Measurements from ENCODE around the gene TRAPPC12. TPM values are rescaled to one million over a fixed set of nuclear protein-coding genes. Genes with fewer than 3 reads are reported as not detected.
A peak's percentile ranks its signal among the peaks of the same experiment; 100 is the strongest.
"Not testable (repeated sequence)": the region's sequence is repeated elsewhere in the genome, so short reads cannot be mapped to it uniquely, and the experiment has no call there.

Gene TRAPPC12
- total RNA-seq, 1 donor from 2014 or later: 104 TPM

DNA sequence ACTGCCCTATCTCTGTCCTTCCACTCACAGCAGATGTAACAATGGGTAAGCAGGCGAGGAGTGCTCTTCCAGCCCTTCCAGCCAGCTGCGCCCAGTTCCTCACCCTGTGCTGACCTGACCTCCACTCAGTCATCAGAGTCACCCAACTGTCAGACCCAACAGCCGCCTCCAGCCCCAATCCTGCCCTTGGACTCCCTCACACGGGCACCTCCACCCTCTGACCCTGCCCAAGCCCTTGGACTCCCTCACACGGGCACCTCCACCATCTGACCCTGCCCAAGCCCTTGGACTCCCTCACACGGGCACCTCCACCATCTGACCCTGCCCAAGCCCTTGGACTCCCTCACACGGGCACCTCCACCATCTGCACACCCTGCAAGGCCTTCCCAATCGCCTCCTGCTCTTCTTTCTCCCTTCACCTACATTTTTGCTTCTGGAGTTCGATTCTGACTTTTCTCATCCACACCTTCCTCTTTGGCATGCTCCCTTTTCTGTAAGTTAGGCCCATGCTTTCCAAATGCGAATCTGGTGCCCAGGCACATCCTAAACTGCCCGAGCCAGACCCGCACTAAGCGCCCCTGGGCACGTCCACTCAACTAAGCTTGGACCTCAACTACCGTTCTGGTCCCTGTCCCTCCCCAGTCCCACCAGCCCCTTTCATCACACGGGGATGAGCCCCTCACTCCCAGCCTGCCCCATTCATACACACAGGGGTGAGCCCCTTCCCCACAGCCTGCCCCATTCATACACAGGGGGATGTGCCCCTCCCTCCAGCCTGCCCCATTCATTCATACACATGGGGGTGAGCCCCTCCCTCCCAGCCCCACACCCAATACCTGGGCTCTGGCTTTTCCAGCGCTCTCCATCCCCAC, 17.7 kb upstream of the TRAPPC12 start:
- no peak for DNase-seq
- intact Hi-C loops (cut with DNase I): no loop called here
- ATAC-seq (ENCODE audit: poor library complexity): no peak

DNA sequence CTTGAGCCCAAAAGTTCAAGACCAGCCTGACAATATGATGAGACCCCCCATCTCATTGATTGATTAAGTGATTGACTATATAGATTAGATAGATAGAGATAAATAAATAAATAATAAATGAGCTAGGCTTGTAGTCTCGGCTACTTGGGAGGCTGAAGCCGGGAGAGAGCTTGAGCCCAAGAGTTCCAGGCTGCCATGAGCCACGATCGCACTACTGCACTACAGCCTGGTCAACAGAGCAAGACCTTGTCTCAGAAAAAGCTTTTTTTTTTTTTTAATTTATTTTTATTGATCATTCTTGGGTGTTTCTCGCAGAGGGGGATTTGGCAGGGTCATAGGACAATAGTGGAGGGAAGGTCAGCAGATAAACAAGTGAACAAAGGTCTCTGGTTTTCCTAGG, 14.3 kb upstream of the TRAPPC12 start:
- DNase-seq: no peak
- no peak for ATAC-seq (ENCODE audit: poor library complexity)
- intact Hi-C loops (cut with DNase I): no loop called here

GRCh38 chr2:3368261-3368722, 11.2 kb upstream of the TRAPPC12 start:
- intact Hi-C loops (cut with DNase I): no loop called here

DNA sequence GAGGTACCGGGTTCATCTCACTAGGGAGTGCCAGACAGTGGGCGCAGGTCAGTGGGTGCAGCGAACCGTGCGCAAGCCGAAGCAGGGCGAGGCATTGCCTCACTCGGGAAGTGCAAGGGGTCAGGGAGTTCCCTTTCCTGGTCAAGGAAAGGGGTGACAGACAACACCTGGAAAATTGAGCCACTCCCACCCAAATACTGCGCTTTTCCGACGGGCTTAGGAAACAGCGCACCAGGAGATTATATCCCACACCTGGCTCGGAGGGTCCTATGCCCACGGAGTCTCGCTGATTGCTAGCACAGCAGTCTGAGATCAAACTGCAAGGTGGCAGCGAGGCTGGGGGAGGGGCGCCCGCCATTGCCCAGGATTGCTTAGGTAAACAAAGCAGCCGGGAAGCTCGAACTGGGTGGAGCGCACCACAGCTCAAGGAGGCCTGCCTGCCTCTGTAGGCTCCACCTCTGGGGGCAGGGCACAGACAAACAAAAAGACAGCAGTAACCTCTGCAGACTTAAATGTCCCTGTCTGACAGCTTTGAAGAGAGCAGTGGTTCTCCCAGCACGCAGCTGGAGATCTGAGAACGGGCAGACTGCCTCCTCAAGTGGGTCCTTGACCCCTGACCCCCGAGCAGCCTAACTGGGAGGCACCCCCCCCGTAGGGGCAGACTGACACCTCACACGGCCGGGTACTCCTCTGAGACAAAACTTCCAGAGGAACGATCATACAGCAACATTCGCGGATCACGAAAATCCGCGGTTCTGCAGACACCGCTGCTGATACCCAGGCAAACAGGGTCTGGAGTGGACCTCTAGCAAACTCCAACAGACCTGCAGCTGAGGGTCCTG, 9.9 kb upstream of the TRAPPC12 start:
- intact Hi-C loops (cut with DNase I); DNase-seq: not testable (repeated sequence)

More at GRCh38 chr2:3368261-3368722, 11.2 kb upstream of the TRAPPC12 start:
- DNase-seq (no peak), ATAC-seq (ENCODE audit: poor library complexity) (no peak)

GRCh38 chr2:3376821-3377220, 2.7 kb upstream of the TRAPPC12 start:
- no peak for DNase-seq
- intact Hi-C loops (cut with DNase I): no loop called here
- no peak for ATAC-seq (ENCODE audit: poor library complexity)

More for the DNA sequence above, 9.9 kb upstream of the TRAPPC12 start:
- ATAC-seq (ENCODE audit: poor library complexity): not testable (repeated sequence)

DNA sequence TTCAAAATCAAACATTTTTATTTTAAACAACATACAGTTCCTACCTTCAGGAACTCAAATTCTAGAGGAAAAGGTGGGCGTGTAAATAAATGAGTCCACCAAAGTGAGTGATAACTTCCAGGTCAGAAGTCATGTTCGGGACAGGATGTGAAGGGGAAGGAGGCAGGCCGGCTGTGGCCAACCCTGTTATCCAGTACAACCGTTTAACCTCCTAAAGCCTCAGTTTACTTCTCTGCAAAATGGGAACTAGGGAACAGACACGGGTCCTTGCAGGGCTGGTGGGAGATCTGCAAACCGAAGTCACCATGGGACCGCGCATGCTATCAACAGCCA, 2.2 kb upstream of the TRAPPC12 start:
- no peak for DNase-seq
- peak; percentile 1 for ATAC-seq (ENCODE audit: poor library complexity)
- intact Hi-C loops (cut with DNase I): no loop called here

GRCh38 chr2:3377612-3378432, 1.7 kb upstream of the TRAPPC12 start, which contains the start of gene EIPR1:
Gene EIPR1 (minus strand): TSS chr2:3377818. CDS start chr2:3377689, 129 bp downstream.
- ATAC-seq (ENCODE audit: poor library complexity): peak; percentile 96
- peak; percentile 99 for DNase-seq
- intact Hi-C loops (cut with DNase I): no loop called here

DNA sequence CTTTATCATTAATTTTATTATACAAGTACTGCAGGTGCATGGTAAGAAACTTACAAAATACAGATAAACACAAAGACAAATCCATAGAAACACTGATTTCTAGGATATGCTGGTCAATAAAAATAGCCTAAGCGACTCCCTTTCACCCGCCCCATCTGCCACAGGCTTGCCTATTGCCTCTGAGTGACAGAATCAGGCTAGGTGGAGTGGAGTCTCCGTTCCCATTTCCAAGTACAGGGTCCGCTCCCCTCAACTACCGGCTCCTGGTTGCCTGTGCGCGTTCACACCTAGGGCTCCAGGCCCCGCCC, 201 bp upstream of the TRAPPC12 start:
- ATAC-seq (ENCODE audit: poor library complexity): no peak
- intact Hi-C loops (cut with DNase I): no loop called here

GRCh38 chr2:3386448-3386958, 7.0 kb downstream of the TRAPPC12 start:
- DNase-seq (no peak), ATAC-seq (ENCODE audit: poor library complexity) (no peak)
- intact Hi-C loops (cut with DNase I): no loop called here

More for the DNA sequence above, 201 bp upstream of the TRAPPC12 start:
- no peak for DNase-seq

- DNase-seq: no peak
- no peak for ATAC-seq (ENCODE audit: poor library complexity)
- intact Hi-C loops (cut with DNase I): no loop called here
These were observed 7.5 kb downstream of the TRAPPC12 start for GRCh38 chr2:3387011-3387410.

GRCh38 chr2:3387644-3388411, 8.3 kb downstream of the TRAPPC12 start:
- DNase-seq: no peak
- intact Hi-C loops (cut with DNase I): no loop called here
- ATAC-seq (ENCODE audit: poor library complexity): no peak

DNA sequence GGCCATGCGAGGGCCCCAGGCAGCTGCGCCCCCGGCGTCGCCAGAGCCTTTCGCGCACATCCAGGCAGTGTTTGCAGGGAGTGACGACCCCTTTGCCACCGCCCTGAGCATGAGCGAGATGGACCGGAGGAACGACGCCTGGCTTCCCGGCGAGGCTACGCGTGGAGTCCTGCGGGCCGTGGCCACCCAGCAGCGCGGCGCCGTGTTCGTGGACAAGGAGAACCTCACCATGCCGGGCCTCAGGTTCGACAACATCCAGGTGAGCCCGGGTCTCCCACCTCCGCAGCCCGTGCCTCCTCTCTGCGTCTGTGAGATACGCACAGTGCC, 8.9 kb downstream of the TRAPPC12 start:
- no peak for ATAC-seq (ENCODE audit: poor library complexity)

GRCh38 chr2:3389193-3389592, 9.7 kb downstream of the TRAPPC12 start:
- intact Hi-C loops (cut with DNase I): no loop called here
- DNase-seq: no peak
- ATAC-seq (ENCODE audit: poor library complexity): no peak

More for the DNA sequence above, 8.9 kb downstream of the TRAPPC12 start:
- DNase-seq: no peak
- intact Hi-C loops (cut with DNase I): no loop called here

GRCh38 chr2:3390041-3390440, 10.5 kb downstream of the TRAPPC12 start:
- intact Hi-C loops (cut with DNase I): no loop called here
- DNase-seq (no peak), ATAC-seq (ENCODE audit: poor library complexity) (no peak)

- DNase-seq: no peak
- intact Hi-C loops (cut with DNase I): no loop called here
- ATAC-seq (ENCODE audit: poor library complexity): no peak
These were observed 12.7 kb downstream of the TRAPPC12 start for GRCh38 chr2:3392216-3392615.

DNA sequence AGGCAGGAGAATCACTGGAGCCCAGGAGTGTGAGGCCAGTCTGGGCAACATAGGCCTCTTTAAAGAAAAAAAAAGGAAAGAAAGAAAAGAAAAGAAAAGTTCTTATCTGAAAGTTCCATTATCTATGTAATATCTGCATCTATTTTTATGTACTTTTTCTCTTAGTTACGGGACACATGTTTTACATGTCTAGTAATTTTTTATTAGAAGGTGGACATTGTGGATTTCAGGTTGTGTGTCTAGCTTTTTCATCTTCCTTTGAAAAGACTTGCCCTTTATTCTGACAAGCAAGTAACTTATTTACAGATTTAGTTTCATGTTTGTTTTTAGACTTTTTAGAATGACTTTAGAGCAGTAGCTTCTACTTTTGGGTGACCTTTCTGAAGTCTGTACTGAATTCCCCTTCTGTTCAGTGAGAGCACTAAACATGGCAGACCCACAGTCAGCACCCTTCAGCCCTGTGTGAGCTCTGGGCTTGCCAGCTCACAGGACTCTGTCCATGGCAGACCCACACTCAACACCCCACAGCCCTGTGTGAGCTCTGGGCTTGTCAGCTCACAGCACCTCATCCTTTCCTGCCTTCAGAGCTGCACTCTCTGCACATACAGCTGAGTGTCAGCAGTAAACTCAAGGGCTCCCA, 17.5 kb downstream of the TRAPPC12 start:
- intact Hi-C loops (cut with DNase I): no loop called here
- ATAC-seq (ENCODE audit: poor library complexity): no peak
- no peak for DNase-seq

DNA sequence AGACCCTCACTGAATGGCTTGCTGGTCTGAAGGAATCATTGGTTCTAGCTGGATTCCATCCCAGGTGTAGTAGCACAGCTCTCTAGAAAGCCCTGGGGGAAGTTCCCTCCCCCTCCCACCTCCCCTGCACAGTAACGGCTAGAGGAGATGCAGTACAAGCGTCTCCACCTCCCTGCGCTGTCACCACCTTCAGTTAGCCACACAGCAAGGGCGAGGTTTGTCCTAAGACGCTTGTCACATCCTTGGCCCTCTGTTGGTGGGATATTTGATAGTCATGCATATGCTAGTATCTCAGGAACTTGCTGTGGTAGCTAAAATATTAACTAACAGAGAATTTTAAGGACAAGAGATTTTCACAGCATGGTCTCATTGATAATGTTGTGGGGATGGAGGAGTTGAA, 19.4 kb downstream of the TRAPPC12 start:
- intact Hi-C loops (cut with DNase I): no loop called here
- no peak for DNase-seq
- no peak for ATAC-seq (ENCODE audit: poor library complexity)

DNA sequence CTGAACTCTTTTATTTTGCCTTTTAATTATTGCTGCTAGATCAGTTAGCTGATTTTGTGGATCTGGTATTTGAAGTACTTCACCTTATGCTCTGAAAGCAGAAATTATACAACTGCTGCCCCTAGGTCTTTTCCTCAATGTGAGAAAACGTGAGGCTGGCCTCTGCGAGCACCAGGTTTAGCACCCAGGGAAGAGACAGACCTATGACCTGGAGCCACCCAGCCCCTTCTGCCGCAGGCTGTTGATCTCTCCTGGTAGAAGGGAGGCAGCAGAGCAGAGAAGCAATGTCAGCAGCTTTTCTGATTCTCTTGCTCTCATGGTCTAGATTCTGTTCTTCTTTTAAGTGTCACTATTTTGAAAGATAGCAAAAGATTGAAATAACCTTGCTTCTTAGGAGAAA, 19.9 kb downstream of the TRAPPC12 start:
- intact Hi-C loops (cut with DNase I): no loop called here
- ATAC-seq (ENCODE audit: poor library complexity): no peak
- DNase-seq: no peak
